ENCODE data around the gene ANO9.
A peak's percentile ranks its signal among the peaks of the same experiment; 100 is the strongest.
"Not testable (repeated sequence)": the region's sequence is repeated elsewhere in the genome, so short reads cannot be mapped to it uniquely, and the experiment has no call there.

The ANO9 gene

DNA sequence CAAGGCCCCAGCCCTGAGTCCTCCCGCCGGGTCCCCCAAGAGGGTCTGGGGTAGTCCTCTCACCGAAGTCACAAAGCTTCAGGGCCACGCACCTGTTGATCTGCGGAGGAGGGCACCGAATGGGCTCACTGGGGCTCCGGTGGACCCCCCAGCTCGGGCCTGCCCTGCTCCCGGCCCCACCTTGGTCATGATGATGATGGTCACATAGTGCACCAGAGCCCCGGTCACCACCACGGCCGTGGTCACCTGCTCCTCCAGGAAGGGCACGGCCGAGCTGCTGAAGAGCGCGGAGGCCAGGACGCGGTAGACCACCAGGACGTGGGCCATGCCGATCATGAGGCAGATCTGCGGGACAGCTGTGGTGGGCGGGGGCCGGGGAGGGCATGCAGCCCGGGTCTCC lies 13.5 kb downstream of the ANO9 start:
- Histone ChIP-seq H3K27ac (ENCODE audit: low read length) (no peak overlapping the region), H3K4me3 (ENCODE audit: low read length) (no peak overlapping the region), H3K9me3 (ENCODE audit: control insufficient read depth, low read depth, low read length) (no peaks in the 10 kb centered on the region), H3K4me1 (ENCODE audit: control insufficient read depth, low read depth, low read length) (no peaks in the 10 kb centered on the region), H3K36me3 (ENCODE audit: control insufficient read depth, low read depth, low read length) (no peaks in the 10 kb centered on the region), H3K27me3 (ENCODE audit: control insufficient read depth, insufficient read depth, low read length) (no peaks in the 10 kb centered on the region), H3K9ac (ENCODE audit: low read length) (no peak overlapping the region)

DNA sequence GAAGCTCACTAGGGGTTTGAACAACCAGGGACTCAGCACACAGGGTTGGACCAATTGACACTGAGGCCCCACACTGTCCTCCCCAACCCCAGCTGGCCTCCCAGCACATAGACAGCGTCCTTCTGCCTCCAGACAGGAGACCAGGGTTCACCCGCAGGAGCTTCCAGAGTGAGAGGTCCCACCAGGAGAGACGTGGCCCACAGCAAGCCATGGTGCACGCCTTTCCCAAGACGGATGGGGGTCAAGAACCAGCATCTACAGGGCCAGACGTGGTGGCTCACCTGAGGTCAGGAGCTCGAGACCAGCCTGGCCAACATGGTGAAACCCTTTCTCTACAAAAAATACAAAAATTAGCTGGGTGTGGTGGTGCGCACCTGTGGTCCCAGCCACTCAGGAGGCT lies 15.0 kb downstream of the ANO9 start:
- Histone ChIP-seq H3K9me3 (ENCODE audit: control insufficient read depth, low read depth, low read length) (no peaks in the 10 kb centered on the region), H3K36me3 (ENCODE audit: control insufficient read depth, low read depth, low read length) (no peaks in the 10 kb centered on the region), H3K9ac (ENCODE audit: low read length) (no peak overlapping the region), H3K27me3 (ENCODE audit: control insufficient read depth, insufficient read depth, low read length) (no peaks in the 10 kb centered on the region), H3K27ac (ENCODE audit: low read length) (no peak overlapping the region), H3K4me3 (ENCODE audit: low read length) (no peak overlapping the region), H3K4me1 (ENCODE audit: control insufficient read depth, low read depth, low read length) (no peaks in the 10 kb centered on the region)

DNA sequence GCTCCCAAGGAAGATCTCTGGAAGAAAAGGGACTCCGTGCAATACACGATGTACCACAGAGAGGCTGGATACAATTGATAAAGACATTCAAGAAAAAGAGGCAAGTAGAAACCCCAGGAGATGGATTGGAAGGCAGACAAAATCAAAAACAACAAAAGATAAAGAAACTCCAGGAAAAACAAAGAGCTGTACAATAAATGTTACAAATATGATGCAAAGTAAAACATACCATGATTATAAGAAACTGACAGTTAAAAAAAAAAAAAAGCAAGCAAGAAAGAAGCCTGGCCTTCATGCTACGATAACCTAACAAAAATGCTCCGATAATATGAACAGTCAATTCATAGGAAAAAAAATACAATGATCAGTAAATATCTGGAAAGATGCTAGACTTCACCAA lies 16.5 kb downstream of the ANO9 start:
- H3K27me3 ChIP-seq (ENCODE audit: control insufficient read depth, insufficient read depth, low read length) = no peaks in the 10 kb centered on the region
- no peak overlapping the region for H3K4me3 ChIP-seq (ENCODE audit: low read length)

DNA sequence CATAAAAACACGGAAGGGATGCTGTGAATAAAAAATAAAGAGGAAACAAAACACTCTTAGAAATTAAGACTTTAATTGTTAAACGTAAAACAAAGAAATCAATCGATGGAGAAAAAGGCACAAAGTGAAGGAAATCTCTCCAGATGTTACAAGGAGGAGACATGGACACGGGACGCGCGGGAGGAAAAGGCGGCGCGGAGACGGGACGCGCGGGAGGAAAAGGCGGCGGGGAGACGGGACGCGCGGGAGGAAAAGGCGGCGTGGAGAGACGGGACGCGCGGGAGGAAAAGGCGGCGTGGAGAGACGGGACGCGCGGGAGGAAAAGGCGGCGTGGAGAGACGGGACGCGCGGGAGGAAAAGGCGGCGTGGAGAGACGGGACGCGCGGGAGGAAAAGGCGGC lies 17.0 kb downstream of the ANO9 start:
- not testable (repeated sequence) for H3K4me3 ChIP-seq (ENCODE audit: low read length); H3K36me3 ChIP-seq (ENCODE audit: control insufficient read depth, low read depth, low read length); H3K4me1 ChIP-seq (ENCODE audit: control insufficient read depth, low read depth, low read length); H3K9ac ChIP-seq (ENCODE audit: low read length); H3K9me3 ChIP-seq (ENCODE audit: control insufficient read depth, low read depth, low read length); H3K27me3 ChIP-seq (ENCODE audit: control insufficient read depth, insufficient read depth, low read length); H3K27ac ChIP-seq (ENCODE audit: low read length)

More for the DNA sequence above, 16.5 kb downstream of the ANO9 start:
- Histone ChIP-seq H3K9me3 (ENCODE audit: control insufficient read depth, low read depth, low read length) (no peaks in the 10 kb centered on the region), H3K4me1 (ENCODE audit: control insufficient read depth, low read depth, low read length) (no peaks in the 10 kb centered on the region), H3K27ac (ENCODE audit: low read length) (no peak overlapping the region), H3K9ac (ENCODE audit: low read length) (no peak overlapping the region), H3K36me3 (ENCODE audit: control insufficient read depth, low read depth, low read length) (no peaks in the 10 kb centered on the region)

DNA sequence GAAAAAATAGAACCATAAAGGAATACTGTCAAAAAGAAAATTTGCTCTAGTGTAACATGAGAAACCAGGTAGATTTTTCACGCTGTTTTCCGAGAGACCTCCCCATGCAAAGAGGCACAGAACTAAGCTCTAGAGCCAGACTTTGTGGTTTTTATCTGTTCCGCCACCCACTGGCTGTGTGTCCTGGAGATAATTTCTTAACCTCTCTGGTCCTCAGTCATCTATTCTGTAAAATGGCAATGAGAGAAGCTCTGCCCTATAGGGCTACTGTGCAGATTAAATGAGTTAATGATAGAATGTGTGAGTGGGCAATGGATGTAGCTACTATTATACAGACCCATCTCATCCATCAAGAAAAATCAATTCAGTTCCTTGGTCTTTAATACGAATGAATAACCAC lies 17.6 kb downstream of the ANO9 start:
- H3K4me1 ChIP-seq (ENCODE audit: control insufficient read depth, low read depth, low read length) = no peaks in the 10 kb centered on the region

DNA sequence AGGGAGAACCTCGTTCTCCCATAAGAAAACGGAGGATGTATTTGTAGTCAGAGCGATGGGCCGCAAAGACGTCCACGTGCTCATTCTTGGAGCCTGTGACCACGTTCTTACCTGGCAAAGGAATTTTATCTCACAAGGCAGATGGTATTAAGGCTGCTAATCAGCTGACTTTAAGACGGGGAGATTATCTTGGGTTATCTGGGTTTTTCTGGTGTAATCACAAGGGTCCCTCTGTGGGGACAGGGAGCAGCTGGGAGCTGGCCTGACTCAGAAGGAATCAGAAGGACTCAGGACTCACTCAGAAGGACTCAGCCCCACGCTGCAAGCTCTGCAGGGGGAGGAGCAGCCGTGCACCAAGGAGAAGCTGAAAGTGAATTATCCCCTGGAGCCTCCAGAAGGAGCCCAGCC lies 19.6 kb downstream of the ANO9 start:
- Histone ChIP-seq H3K27me3 (ENCODE audit: control insufficient read depth, insufficient read depth, low read length) (peaks cover 15% of the 10 kb centered on the region), H3K4me1 (ENCODE audit: control insufficient read depth, low read depth, low read length) (no peaks in the 10 kb centered on the region), H3K9ac (ENCODE audit: low read length) (no peak overlapping the region), H3K36me3 (ENCODE audit: control insufficient read depth, low read depth, low read length) (no peaks in the 10 kb centered on the region), H3K9me3 (ENCODE audit: control insufficient read depth, low read depth, low read length) (no peaks in the 10 kb centered on the region), H3K27ac (ENCODE audit: low read length) (no peak overlapping the region), H3K4me3 (ENCODE audit: low read length) (no peak overlapping the region)

More for the DNA sequence above, 17.6 kb downstream of the ANO9 start:
- no peak overlapping the region for H3K27ac ChIP-seq (ENCODE audit: low read length)
- no peaks in the 10 kb centered on the region for H3K9me3 ChIP-seq (ENCODE audit: control insufficient read depth, low read depth, low read length)
- no peaks in the 10 kb centered on the region for H3K27me3 ChIP-seq (ENCODE audit: control insufficient read depth, insufficient read depth, low read length)
- no peaks in the 10 kb centered on the region for H3K36me3 ChIP-seq (ENCODE audit: control insufficient read depth, low read depth, low read length)
- no peak overlapping the region for H3K4me3 ChIP-seq (ENCODE audit: low read length)
- no peak overlapping the region for H3K9ac ChIP-seq (ENCODE audit: low read length)

DNA sequence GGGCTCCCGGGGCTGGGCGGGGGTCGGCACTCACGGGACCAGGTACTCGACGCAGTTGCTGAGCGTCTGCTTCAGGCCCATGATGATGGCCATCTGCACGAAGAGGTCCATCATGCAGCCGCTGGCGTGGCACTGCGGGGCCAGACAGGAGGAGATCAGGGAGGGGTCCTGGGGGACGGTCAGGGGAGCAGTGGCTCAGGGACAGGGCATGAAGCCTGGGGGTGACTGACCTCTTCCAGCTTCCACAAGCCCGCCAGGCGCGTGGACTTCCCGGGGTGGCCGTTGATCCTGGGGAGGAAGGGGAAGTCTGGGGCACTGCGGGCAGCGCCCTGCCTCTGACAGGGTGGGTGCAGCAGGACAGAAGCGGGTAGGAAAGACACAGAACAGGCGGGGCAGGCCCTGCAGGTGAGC lies 20.9 kb downstream of the ANO9 start:
- Histone ChIP-seq H3K27ac (ENCODE audit: low read length) (no peak overlapping the region), H3K27me3 (ENCODE audit: control insufficient read depth, insufficient read depth, low read length) (peaks cover 27% of the 10 kb centered on the region), H3K9me3 (ENCODE audit: control insufficient read depth, low read depth, low read length) (no peaks in the 10 kb centered on the region), H3K36me3 (ENCODE audit: control insufficient read depth, low read depth, low read length) (no peaks in the 10 kb centered on the region), H3K9ac (ENCODE audit: low read length) (no peak overlapping the region), H3K4me3 (ENCODE audit: low read length) (no peak overlapping the region), H3K4me1 (ENCODE audit: control insufficient read depth, low read depth, low read length) (peaks cover 4% of the 10 kb centered on the region)

DNA sequence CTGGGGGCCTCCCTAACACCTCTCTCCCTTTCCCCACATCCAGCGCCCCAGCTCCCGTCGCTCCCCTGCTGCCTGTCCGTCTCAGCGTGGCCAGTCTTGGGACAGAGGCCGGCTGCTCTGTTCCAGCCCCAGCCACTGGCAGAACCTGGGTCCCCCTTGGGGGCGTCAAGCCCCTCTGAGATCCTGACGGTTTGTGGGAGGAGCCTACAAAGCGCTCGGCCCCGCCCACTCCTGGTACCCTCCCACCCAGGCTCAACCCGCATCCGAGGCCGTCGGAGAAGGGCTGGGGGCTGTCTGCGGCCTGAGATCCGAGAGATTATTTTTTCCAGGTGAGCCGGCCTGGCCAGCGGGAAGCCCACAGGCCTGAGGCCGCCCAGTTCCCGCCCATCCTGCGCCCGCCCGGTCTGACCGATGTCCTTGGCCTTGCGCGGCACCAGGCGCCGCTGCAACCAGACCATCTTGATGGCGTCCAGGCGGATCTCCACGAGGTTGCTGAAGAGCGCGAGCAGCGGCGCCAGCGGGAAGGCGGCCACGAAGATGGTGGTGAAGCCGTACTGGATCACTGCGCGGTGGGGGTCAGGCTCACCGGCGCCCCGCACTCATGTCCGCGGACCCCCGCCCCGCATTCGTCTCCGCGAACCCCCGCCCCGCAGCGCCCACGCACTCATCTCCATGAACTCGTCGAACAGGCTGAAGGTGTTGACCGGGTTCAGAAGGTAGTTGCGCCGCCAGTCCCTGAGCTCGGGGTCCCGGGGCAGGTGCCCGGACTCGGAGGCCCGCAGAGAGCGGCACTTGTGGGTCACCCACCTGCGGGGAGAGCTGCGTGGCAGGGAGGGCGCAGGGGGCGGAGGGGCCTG lies 21.5 kb downstream of the ANO9 start:
- no peaks in the 10 kb centered on the region for H3K36me3 ChIP-seq (ENCODE audit: control insufficient read depth, low read depth, low read length)
- H3K4me1 ChIP-seq (ENCODE audit: control insufficient read depth, low read depth, low read length) = peaks cover 7% of the 10 kb centered on the region
- no peak overlapping the region for H3K4me3 ChIP-seq (ENCODE audit: low read length)
- no peak overlapping the region for H3K9ac ChIP-seq (ENCODE audit: low read length)
- H3K27me3 ChIP-seq (ENCODE audit: control insufficient read depth, insufficient read depth, low read length) = peaks cover 33% of the 10 kb centered on the region
- no peak overlapping the region for H3K27ac ChIP-seq (ENCODE audit: low read length)
- no peaks in the 10 kb centered on the region for H3K9me3 ChIP-seq (ENCODE audit: control insufficient read depth, low read depth, low read length)

DNA sequence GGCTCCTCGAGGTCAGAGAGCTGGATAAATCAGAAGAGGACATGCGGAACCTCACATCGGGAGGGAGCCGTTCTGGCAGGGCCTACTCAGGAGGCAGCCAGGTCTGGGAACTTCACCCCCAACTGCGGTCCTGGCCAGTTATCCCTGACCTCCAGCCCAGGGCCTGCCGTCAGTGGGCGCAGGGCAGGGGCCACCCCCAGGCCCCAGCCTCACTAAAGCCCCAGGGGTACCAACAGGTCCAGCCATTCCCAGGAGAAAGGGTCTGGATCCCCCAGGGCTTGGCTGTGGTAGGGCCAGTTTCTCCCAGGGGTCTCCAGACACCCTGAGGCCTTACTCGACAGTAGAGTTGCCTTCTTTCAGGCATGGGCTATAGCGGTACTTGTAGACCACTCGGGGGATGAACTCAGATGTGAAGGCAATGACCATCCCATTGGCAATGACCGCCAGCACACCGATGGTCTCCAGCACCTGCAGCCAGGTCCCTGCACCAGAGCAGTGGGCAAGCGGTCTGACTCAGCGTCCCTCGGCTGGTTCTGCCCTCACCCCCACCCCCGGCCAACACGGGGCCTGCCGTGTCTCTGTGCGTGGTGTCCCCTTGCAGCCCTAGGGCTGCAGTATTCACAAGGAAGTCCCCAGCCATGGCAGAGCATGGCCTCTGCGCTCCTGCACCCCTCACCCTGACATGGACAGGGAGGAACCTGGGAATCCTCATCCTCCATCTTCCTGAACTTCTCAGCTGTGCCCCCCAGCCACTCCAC lies 22.4 kb downstream of the ANO9 start:
- Histone ChIP-seq H3K4me1 (ENCODE audit: control insufficient read depth, low read depth, low read length) (peaks cover 7% of the 10 kb centered on the region), H3K27ac (ENCODE audit: low read length) (no peak overlapping the region), H3K9me3 (ENCODE audit: control insufficient read depth, low read depth, low read length) (no peaks in the 10 kb centered on the region), H3K27me3 (ENCODE audit: control insufficient read depth, insufficient read depth, low read length) (peaks cover 33% of the 10 kb centered on the region), H3K4me3 (ENCODE audit: low read length) (no peak overlapping the region), H3K36me3 (ENCODE audit: control insufficient read depth, low read depth, low read length) (no peaks in the 10 kb centered on the region), H3K9ac (ENCODE audit: low read length) (no peak overlapping the region)

DNA sequence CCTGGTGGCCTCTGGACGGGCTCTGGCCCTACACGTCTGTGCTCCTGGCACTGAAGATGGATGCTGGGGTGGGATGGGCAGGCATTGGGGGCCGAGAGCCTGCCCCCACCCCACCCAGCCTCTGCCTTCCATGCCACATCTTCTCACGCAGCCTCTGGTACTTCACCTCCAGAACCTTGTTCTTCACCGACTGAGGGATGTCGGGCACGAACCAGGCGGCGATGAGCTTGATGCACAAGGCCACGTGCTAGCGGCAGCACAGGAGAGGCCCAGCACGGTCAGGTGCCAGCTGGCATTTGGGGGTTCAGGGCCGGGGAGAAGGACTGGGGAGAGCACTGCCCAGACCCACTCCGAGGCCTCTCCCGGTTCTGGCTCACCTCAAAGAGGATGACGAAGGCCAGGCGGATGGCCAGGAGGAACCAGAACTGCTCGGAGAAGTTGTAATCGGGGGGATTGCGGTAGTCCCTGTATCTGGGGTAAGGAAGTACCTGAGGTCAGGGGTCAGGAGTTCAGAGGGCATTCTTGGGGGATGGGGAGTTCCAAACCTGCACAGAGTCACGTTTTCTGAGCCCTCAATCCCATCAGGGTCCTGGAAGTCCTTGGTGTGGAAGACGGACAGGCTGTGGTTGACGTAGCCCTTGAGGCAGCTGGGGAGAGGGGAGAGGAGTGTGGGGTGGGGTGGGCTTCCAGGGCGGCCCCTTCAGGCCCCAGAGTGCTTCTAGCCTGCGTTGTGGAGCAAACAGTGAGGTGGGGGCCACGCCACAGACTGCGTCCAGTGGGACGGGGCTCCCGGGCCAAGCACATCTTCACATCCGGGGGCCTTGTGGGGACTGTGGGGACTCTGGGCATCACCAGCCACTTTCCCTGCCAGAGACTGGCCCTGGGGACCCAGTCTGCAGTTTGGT lies 23.2 kb downstream of the ANO9 start:
- no peaks in the 10 kb centered on the region for H3K36me3 ChIP-seq (ENCODE audit: control insufficient read depth, low read depth, low read length)
- H3K9me3 ChIP-seq (ENCODE audit: control insufficient read depth, low read depth, low read length) = no peaks in the 10 kb centered on the region
- peaks cover 33% of the 10 kb centered on the region for H3K27me3 ChIP-seq (ENCODE audit: control insufficient read depth, insufficient read depth, low read length)
- H3K4me3 ChIP-seq (ENCODE audit: low read length) = no peak overlapping the region
- no peak overlapping the region for H3K9ac ChIP-seq (ENCODE audit: low read length)
- H3K27ac ChIP-seq (ENCODE audit: low read length) = no peak overlapping the region
- peaks cover 7% of the 10 kb centered on the region for H3K4me1 ChIP-seq (ENCODE audit: control insufficient read depth, low read depth, low read length)

DNA sequence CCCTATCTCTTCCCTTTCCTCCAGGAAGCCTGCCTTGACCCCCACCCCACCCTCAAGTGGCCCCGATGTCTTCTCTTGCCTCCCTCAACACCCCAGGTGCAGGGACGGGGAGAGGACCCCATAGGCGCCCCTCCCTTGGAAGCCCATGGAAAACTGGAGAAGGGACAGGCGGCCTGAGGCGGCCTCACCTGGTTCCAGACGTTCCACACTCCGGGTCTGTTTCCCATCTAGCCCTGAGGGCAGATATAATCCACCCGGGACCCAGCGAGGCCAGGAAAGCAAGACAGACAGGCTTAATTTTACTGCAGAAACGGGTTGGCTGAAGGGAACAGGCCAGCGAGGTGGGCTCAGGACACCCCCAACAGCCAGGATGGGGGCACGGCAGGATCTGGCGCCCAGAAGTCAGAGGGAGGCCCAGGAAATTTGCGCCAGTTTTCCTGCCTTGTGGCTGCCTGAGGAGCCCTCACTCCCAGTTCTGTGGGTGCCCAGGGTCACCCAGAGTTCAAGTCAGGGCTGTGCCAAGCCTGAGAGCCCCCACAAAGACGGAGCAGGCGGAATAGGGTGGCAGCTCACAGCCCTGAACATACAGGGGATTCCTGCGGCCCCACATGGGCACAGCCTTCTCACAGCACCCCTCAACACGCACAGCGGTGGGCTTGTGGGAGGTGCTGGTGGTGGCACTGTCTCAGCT lies 24.0 kb downstream of the ANO9 start:
- Histone ChIP-seq H3K27ac (ENCODE audit: low read length) (no peak overlapping the region), H3K9ac (ENCODE audit: low read length) (no peak overlapping the region), H3K9me3 (ENCODE audit: control insufficient read depth, low read depth, low read length) (no peaks in the 10 kb centered on the region), H3K27me3 (ENCODE audit: control insufficient read depth, insufficient read depth, low read length) (peaks cover 33% of the 10 kb centered on the region), H3K36me3 (ENCODE audit: control insufficient read depth, low read depth, low read length) (no peaks in the 10 kb centered on the region), H3K4me1 (ENCODE audit: control insufficient read depth, low read depth, low read length) (peaks cover 7% of the 10 kb centered on the region), H3K4me3 (ENCODE audit: low read length) (peak overlapping the region; percentile 58)
